MCF 10A (cell line): ENCODE measurements around the gene FAM180A. TPM values are rescaled to one million over a fixed set of nuclear protein-coding genes. Genes with fewer than 3 reads are reported as not detected.

Experiments
- BruUV-seq: library from RNA; stranded (reverse); fragments of 400-500 nt; replicated peaks from 2 replicates; lab custom pipeline; 2021; lab: Mats Ljungman, UMichigan
- CTCF ChIA-PET: fragments of 300-600 bp; sonication (Branson Sonifier 250); formaldehyde crosslinking; extraction: SDS; loops from one replicate; lab custom pipeline; 2021; ENCODE audit warnings: antibody characterized with exemption, inconsistent platforms; lab: Yijun Ruan, JAX
- POLR2A ChIA-PET: fragments of 300-600, 350-650 bp; sonication (Branson Sonifier 250); formaldehyde crosslinking; extraction: SDS; loops from one replicate; lab custom pipeline; 2020; ENCODE audit warnings: antibody characterized with exemption, inconsistent platforms; lab: Yijun Ruan, JAX
- DNase-seq: peaks from one replicate; pipeline ENCODE4 v3.0.0-alpha.2; 2018; ENCODE audit not compliant: unreplicated experiment
- H3K27ac Mint-ChIP-seq: one replicate; pipeline ENCODE4 v1.8.0; 2022; ENCODE audit warnings: mild to moderate bottlenecking, low read depth, mixed read lengths; ENCODE audit not compliant: unreplicated experiment
- H3K27me3 Mint-ChIP-seq: one replicate; pipeline ENCODE4 v1.8.0; 2022; ENCODE audit warnings: mixed read lengths; ENCODE audit not compliant: insufficient read depth, unreplicated experiment
- H3K36me3 Mint-ChIP-seq: one replicate; pipeline ENCODE4 v1.8.0; 2022; ENCODE audit warnings: mild to moderate bottlenecking, moderate library complexity, mixed read lengths; ENCODE audit not compliant: insufficient read depth, unreplicated experiment
- H3K4me1 Mint-ChIP-seq: one replicate; pipeline ENCODE4 v1.8.0; 2022; ENCODE audit warnings: mixed read lengths; ENCODE audit not compliant: insufficient read depth, unreplicated experiment
- H3K4me3 Mint-ChIP-seq: one replicate; pipeline ENCODE4 v1.8.0; 2022; ENCODE audit warnings: mild to moderate bottlenecking, moderate library complexity, mixed read lengths; ENCODE audit not compliant: unreplicated experiment
- H3K9me3 Mint-ChIP-seq: one replicate; pipeline ENCODE4 v1.8.0; 2022; ENCODE audit warnings: mixed read lengths; ENCODE audit not compliant: unreplicated experiment
- CTCF ChIP-seq: fragments of 200-600 bp; IDR thresholded peaks from one replicate; pipeline ENCODE4 v1.8.0; 2022; ENCODE audit warnings: antibody characterized with exemption, mild to moderate bottlenecking; ENCODE audit not compliant: unreplicated experiment
- intact Hi-C: fragments of 100-400 bp; cut with micrococcal nuclease; formaldehyde crosslinking; loops from 2 replicates; pipeline ENCODE4 v1.14.1; 2022
- total RNA-seq: library from RNA; stranded (reverse); gene quantifications from 2 replicates; pipeline ENCODE4 v1.2.3, GENCODE V29; 2022

The FAM180A gene
- total RNA-seq, 1 experiment from 2014 or later: not detected

- peaks cover 7% of the 10 kb centered on the region for H3K4me1 Mint-ChIP-seq
- peak; percentile 26 for DNase-seq
- no peak overlapping the region for H3K4me3 Mint-ChIP-seq
- H3K27ac Mint-ChIP-seq: no peak overlapping the region
- POLR2A ChIA-PET: no interaction called here
- TF ChIP-seq CTCF: no peak
- CTCF ChIA-PET: interaction anchor here (0.8 to 1.2 kb wide), 4 partner anchors 29 to 218 kb away, joined by 3 read pairs; no protein-coding TSS in a partner anchor
- BruUV-seq: no TSS peak
- intact Hi-C loops: no loop called here
- H3K9me3 Mint-ChIP-seq: no peaks in the 10 kb centered on the region
- no peaks in the 10 kb centered on the region for H3K36me3 Mint-ChIP-seq
- peaks cover 7% of the 10 kb centered on the region for H3K27me3 Mint-ChIP-seq
These were observed 23.5 kb upstream of the FAM180A start for GRCh38 chr7:135771961-135772638.

- no peak overlapping the region for H3K4me3 Mint-ChIP-seq
- CTCF ChIA-PET: interaction anchor here (0.6 to 1.2 kb wide), 5 partner anchors 27 to 149 kb away, joined by 3 to 5 read pairs (median 3); no protein-coding TSS in a partner anchor
- no peaks in the 10 kb centered on the region for H3K36me3 Mint-ChIP-seq
- H3K27me3 Mint-ChIP-seq: peaks cover 12% of the 10 kb centered on the region
- no peak overlapping the region for H3K27ac Mint-ChIP-seq
- H3K9me3 Mint-ChIP-seq: no peaks in the 10 kb centered on the region
- peaks cover 7% of the 10 kb centered on the region for H3K4me1 Mint-ChIP-seq
- no TSS peak for BruUV-seq
- POLR2A ChIA-PET: no interaction called here
- TF ChIP-seq CTCF: no peak
- intact Hi-C loops: no loop called here
- no peak for DNase-seq
These were observed 22.4 kb upstream of the FAM180A start for GRCh38 chr7:135771051-135771450.

GRCh38 chr7:135770139-135770710, 21.6 kb upstream of the FAM180A start:
- Mint-ChIP-seq H3K4me3 (no peak overlapping the region), H3K4me1 (peaks cover 7% of the 10 kb centered on the region), H3K27ac (no peak overlapping the region), H3K36me3 (no peaks in the 10 kb centered on the region), H3K9me3 (no peaks in the 10 kb centered on the region), H3K27me3 (peaks cover 12% of the 10 kb centered on the region)
- DNase-seq: no peak
- POLR2A ChIA-PET: no interaction called here
- TF ChIP-seq CTCF: no peak
- CTCF ChIA-PET: no interaction called here
- BruUV-seq: no TSS peak
- intact Hi-C loops: no loop called here

GRCh38 chr7:135769005-135769802, 20.6 kb upstream of the FAM180A start:
- Mint-ChIP-seq H3K27me3 (peaks cover 12% of the 10 kb centered on the region), H3K4me1 (peaks cover 7% of the 10 kb centered on the region), H3K27ac (no peak overlapping the region), H3K36me3 (no peaks in the 10 kb centered on the region), H3K9me3 (no peaks in the 10 kb centered on the region), H3K4me3 (no peak overlapping the region)
- ChIA-PET POLR2A (no interaction called here), CTCF (interaction anchor here (0.5 to 1.0 kb wide), 3 partner anchors 96 to 255 kb away, joined by 3 read pairs; no protein-coding TSS in a partner anchor)
- BruUV-seq: no TSS peak
- intact Hi-C loops: no loop called here
- TF ChIP-seq CTCF: no peak
- DNase-seq: no peak
